WTC11 (cell line): ENCODE results near the gene NINL.
"Not testable (repeated sequence)": the region's sequence is repeated elsewhere in the genome, so short reads cannot be mapped to it uniquely, and the experiment has no call there.

Source experiments
- ATF1 ChIP-seq: sonication (generic); formaldehyde crosslinking; IDR thresholded peaks from 2 replicates; pipeline ENCODE4 v1.8.1; 2023; ENCODE audit warnings: mild to moderate bottlenecking, moderate library complexity, missing genetic modification reagents
- NR3C1 ChIP-seq: sonication (generic); formaldehyde crosslinking; conservative IDR thresholded peaks from 2 replicates; pipeline ENCODE4 v1.8.1; 2023; ENCODE audit warnings: low read depth, mild to moderate bottlenecking, missing genetic modification reagents
- TF ChIP-seq, protein P1 (sequence below): sonication (generic); formaldehyde crosslinking; IDR thresholded peaks from 2 replicates; pipeline ENCODE4 v1.8.1; 2023; ENCODE audit warnings: mild to moderate bottlenecking, missing genetic modification reagents

DNA sequence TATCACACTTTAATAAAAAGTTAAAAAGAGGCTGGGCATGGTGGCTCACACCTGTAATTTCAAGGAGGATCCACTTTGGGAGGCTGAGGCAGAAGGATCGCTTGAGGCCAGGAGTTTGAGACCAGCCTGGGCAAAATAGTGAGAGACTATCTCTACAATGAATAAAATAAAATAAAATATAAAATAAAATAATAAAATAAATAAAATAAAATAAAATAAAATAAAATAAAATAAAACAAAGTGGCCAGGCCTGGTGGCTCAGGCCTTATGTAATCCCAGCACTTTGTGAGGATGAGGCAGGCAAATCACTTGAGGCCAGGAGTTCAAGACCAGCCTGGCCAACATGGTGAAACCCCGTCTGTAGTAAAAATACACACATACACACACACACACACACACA lies 112.0 kb downstream of the NINL start:
- TF ChIP-seq, protein P1, sequence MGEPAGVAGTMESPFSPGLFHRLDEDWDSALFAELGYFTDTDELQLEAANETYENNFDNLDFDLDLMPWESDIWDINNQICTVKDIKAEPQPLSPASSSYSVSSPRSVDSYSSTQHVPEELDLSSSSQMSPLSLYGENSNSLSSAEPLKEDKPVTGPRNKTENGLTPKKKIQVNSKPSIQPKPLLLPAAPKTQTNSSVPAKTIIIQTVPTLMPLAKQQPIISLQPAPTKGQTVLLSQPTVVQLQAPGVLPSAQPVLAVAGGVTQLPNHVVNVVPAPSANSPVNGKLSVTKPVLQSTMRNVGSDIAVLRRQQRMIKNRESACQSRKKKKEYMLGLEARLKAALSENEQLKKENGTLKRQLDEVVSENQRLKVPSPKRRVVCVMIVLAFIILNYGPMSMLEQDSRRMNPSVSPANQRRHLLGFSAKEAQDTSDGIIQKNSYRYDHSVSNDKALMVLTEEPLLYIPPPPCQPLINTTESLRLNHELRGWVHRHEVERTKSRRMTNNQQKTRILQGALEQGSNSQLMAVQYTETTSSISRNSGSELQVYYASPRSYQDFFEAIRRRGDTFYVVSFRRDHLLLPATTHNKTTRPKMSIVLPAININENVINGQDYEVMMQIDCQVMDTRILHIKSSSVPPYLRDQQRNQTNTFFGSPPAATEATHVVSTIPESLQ (CRISPR knock-in tag) = not testable (repeated sequence)
- not testable (repeated sequence) for TF ChIP-seq ATF1 (CRISPR knock-in tag); NR3C1
